Ovary (tissue), 9 donors: ENCODE results near the gene CERS5. TPM values are rescaled to one million over a fixed set of nuclear protein-coding genes. Genes with fewer than 3 reads are reported as not detected.

Experiments
- DNase-seq, 5 donors: peaks; one replicate each; pipeline ENCODE4 v3.0.0-alpha.2; 2019 to 2020
- H3K27ac ChIP-seq, 2 donors: fragments of 200-600 bp; one replicate each; pipeline versions ENCODE4 v1.5.1 to v1.8.0; 2019 to 2022
- H3K27me3 ChIP-seq: fragments of 200-600 bp; one replicate; pipeline ENCODE4 v1.8.0; 2022
- H3K36me3 ChIP-seq: fragments of 200-600 bp; sonication (generic); one replicate; pipeline ENCODE4 v1.5.1; 2019
- H3K4me1 ChIP-seq: one replicate; pipeline ENCODE4 v1.8.1; 2013; ENCODE audit warnings: mild to moderate bottlenecking, moderate library complexity; ENCODE audit not compliant: insufficient read depth
- H3K4me3 ChIP-seq: fragments of 200-600 bp; sonication (generic); one replicate; pipeline ENCODE4 v1.5.1; 2017
- H3K9me3 ChIP-seq, 2 donors: fragments of 200-600 bp in 1 of 2; sonication (generic) in 1 of 2; one replicate each; pipeline versions ENCODE4 v1.5.1 to v1.8.1; 2013 to 2019; ENCODE audit warnings: mild to moderate bottlenecking in 1 of 2, moderate library complexity in 1 of 2
- EP300 ChIP-seq: sonication (generic); formaldehyde crosslinking; IDR thresholded peaks from one replicate; pipeline ENCODE4 v1.6.1; 2017; ENCODE audit warnings: antibody characterized with exemption
- POLR2A ChIP-seq: fragments of 450-650 bp; IDR thresholded peaks from one replicate; pipeline ENCODE4 v1.6.1; 2017; ENCODE audit warnings: antibody characterized with exemption, mild to moderate bottlenecking, moderate library complexity
- WGBS, 3 donors: extraction: QIAGEN DNeasy Blood & Tissue Kit in 1 of 3; methylation state at CpG; one replicate each; pipeline versions ENCODE4 v1.1.5 to v1.1.7; 2013 to 2017; 5-methylcytosine and 5-hydroxymethylcytosine counted together
- intact Hi-C, 4 donors: fragments of 100-400 bp; cut with DNase I; formaldehyde crosslinking; loops; one replicate each; pipeline versions ENCODE4 v1.11.0 to v1.15.1; 2022 to 2023
- polyA plus RNA-seq, 2 donors: library from polyadenylated mRNA; stranded (reverse); fragments of 200-250 nt in 1 of 2; fragments of 350-450 nt in 1 of 2; fragmentation: Illumina TruSeq in 1 of 2; extraction: RNeasy Lipid Tissue Mini Kit (QIAGEN cat#74804) in 1 of 2; gene quantifications; one replicate each; pipeline ENCODE4 v1.2.3, GENCODE V29; 2013 to 2014
- total RNA-seq, 7 donors: library from RNA; depleted of rRNA in 2 of 7; stranded (reverse); fragments of >200 nt in 2 of 7; fragmentation: NEBNext Ultra II Directional in 3 of 7; extraction: Animal tissue kit (Norgen Biotek cat#: 25700) in 3 of 7; gene quantifications; one replicate each; pipeline versions ENCODE4 v1.1.0 to v1.2.4, GENCODE V29; 2016 to 2023
- TF ChIP-seq, protein P1 (sequence below), 3 donors: fragments of 450-650 bp in 2 of 3; fragments of 200-600 bp in 1 of 3; IDR thresholded peaks; one replicate each; pipeline versions ENCODE4 v1.5.1 to v1.8.0; 2016 to 2022; ENCODE audit warnings: antibody characterized with exemption in 3 of 3, mild to moderate bottlenecking in 1 of 3
- donor health status: DM: no; HTN: no; CAD: no; lungs with moderate emphysema.
- donor health status: DM: no; HTN: no; CAD: no.
- donor health status: Bipolar disorder and iron deficiency.
- donor health status: DM: yes; HTN: yes; CAD: no.
- donor health status: DM: no; HTN: no; CAD: no.
- donor health status: DM: yes; HTN: yes; CAD: no.

Gene CERS5
- total and polyA plus RNA-seq, 9 donors = 29.1 to 76.9 (median 47.9) TPM

DNA sequence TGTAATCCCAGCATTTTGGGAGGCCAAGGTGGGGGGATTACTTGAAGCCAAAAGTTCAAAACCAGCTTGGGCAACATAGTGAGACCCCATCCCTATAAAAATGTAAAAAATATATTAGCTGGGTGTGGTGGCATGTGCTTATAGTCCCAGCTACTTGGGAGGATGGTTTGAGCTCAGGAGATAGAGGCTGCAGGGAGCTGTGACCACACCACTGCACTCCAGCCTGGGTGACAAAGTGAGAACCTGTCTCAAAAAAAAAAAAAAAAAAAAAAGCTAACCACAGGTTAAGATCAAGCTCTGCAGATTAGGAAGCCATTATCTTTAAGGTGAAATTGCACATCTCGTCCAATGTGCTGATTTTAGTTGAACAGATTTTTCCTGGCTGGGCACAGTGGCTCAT, 23.7 kb upstream of the CERS5 start:
- TF ChIP-seq POLR2A (no peak), EP300 (no peak)
- TF ChIP-seq, protein P1, sequence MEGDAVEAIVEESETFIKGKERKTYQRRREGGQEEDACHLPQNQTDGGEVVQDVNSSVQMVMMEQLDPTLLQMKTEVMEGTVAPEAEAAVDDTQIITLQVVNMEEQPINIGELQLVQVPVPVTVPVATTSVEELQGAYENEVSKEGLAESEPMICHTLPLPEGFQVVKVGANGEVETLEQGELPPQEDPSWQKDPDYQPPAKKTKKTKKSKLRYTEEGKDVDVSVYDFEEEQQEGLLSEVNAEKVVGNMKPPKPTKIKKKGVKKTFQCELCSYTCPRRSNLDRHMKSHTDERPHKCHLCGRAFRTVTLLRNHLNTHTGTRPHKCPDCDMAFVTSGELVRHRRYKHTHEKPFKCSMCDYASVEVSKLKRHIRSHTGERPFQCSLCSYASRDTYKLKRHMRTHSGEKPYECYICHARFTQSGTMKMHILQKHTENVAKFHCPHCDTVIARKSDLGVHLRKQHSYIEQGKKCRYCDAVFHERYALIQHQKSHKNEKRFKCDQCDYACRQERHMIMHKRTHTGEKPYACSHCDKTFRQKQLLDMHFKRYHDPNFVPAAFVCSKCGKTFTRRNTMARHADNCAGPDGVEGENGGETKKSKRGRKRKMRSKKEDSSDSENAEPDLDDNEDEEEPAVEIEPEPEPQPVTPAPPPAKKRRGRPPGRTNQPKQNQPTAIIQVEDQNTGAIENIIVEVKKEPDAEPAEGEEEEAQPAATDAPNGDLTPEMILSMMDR (IDR thresholded peaks at IDR 0.05) = no peak
- no peak for DNase-seq
- H3K27me3 ChIP-seq = no peaks in the 10 kb centered on the region
- intact Hi-C loops = loop anchor here in 1 of 4 donors (10.0 kb wide), 1 partner anchor 124 kb away; no protein-coding TSS in a partner anchor
- peaks cover 4% of the 10 kb centered on the region for H3K4me1 ChIP-seq
- H3K4me3 ChIP-seq = no peak overlapping the region
- no peaks in the 10 kb centered on the region for H3K9me3 ChIP-seq
- no peak overlapping the region for H3K27ac ChIP-seq
- 98 to 100% (median 100%) methylated on average over 1 of the region's 1 CpG for WGBS, 3 donors
- no peaks in the 10 kb centered on the region for H3K36me3 ChIP-seq

DNA sequence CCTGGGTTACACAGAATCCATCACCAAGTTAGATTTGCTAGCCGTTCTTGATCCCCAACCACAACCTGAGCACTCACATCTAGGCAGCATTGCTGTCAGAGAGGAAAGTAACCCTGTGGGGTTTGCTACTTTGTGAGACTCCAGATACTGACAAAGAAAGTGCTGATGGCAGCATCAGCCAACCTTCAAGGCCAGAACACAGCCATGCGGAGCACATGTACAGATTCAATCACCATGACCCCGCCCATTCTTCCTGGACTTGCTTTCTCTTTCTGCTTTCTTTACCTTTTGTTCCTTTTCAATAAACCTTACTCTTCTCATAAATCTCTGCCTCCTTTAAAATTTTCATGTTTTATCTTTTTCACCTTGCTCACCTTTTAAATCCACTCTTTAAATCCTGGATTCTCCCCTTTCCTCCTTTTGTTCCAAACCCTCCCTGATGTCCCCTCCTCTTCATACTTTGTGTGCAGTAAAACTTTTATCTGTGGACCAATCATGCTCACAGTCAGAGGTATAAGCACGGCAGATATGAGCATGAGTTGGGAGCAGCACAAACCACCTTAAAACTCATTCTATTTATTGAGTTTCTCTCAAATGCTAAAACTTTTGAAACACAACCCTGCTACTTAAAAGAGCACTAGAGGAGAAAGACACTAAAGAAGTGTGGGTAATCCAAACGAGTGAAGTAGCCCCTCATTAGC, 21.9 kb upstream of the CERS5 start:
- H3K4me3 ChIP-seq = no peak overlapping the region
- no peaks in the 10 kb centered on the region for H3K36me3 ChIP-seq
- no peaks in the 10 kb centered on the region for H3K27me3 ChIP-seq
- no peak for DNase-seq
- peaks cover 4% of the 10 kb centered on the region for H3K4me1 ChIP-seq
- H3K27ac ChIP-seq = no peak overlapping the region
- H3K9me3 ChIP-seq = no peaks in the 10 kb centered on the region
- intact Hi-C loops = loop anchor here in 1 of 4 donors (10.0 kb wide), 1 partner anchor 126 kb away; no protein-coding TSS in a partner anchor
- no peak for TF ChIP-seq EP300
- WGBS, 3 donors = 78 to 86% (median 78%) methylated on average over 5 of the region's 5 CpGs

DNA sequence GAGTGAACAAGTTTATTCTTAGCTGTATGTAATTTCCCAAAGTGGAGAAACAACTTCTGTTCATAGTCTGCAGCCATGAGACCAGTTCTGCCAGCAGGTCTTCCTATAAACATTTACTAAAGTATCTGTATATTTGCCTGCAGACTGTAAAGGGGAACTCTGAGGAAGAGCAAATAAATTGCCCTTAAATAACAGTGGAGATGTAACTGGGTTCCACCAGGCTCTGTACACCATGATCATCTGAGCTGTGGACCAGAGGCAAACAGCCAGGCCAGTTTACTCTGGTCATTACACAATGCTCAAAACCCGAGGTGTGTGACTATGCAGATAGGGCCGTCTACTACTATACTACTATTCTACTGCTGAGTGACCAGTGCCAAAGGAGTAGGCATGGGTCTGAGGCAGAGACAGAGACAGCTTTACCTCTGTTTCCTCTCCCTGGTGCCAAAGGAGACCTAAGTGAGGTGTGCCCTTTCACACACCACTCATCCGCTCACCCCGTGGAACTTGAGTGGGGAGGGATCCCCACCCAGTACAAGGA, 21.1 kb upstream of the CERS5 start:
- intact Hi-C loops = loop anchor here in 1 of 4 donors (10.0 kb wide), 1 partner anchor 126 kb away; no protein-coding TSS in a partner anchor
- Histone ChIP-seq H3K4me1 (peaks cover 4% of the 10 kb centered on the region), H3K36me3 (no peaks in the 10 kb centered on the region), H3K27ac (no peak overlapping the region), H3K9me3 (no peaks in the 10 kb centered on the region), H3K27me3 (no peaks in the 10 kb centered on the region), H3K4me3 (no peak overlapping the region)
- 63 to 69% (median 66%) methylated on average over 4 of the region's 4 CpGs for WGBS, 3 donors
- TF ChIP-seq, protein P1 (IDR thresholded peaks at IDR 0.05) = no peak
- TF ChIP-seq EP300 (no peak), POLR2A (no peak)
- no peak for DNase-seq

DNA sequence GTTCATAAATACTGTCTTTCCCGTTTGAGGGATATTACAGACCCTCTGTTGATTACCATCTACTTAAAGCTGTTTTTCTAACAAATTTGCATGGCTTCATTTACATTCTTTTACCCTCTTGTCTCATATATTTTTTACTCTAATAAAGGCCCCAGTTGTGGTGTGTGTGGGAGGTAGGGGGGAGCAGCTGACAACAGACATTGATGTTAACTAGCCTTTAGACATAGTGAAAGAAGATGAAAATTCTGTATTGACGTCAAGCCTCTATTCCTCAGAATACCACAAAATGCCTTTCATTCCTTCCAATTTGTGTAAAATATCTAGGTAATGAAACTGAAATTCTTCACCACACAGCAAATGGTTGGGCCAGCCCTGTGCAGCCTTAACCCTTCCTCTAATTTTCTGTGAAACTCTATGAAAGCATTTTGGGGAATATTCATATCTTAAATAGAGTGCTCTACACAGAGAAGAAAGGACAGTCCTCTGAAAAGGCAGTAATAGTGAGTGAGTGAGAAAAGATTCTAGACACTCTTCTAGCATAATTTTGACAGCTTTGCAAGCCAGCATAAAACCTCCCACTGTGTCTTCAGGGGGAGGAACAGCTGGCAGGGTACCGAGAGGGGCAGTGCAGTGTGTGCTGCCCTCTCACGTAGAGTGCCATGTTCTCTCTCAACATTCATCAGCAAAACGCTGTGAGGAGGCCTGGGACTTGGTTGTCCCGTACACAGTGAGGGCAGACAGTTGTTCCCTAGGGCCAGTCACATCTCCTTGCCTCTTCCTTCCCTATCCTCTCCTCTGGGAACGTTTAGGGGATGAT, 20.1 kb upstream of the CERS5 start:
- intact Hi-C loops = loop anchor here in 1 of 4 donors (10.0 kb wide), 1 partner anchor 128 kb away; no protein-coding TSS in a partner anchor
- no peak for DNase-seq
- WGBS, 3 donors = 13 to 28% (median 17%) methylated on average over 7 of the region's 7 CpGs

More for the DNA sequence above, 20.1 kb upstream of the CERS5 start:
- H3K36me3 ChIP-seq = no peaks in the 10 kb centered on the region
- peaks cover 4% of the 10 kb centered on the region for H3K4me1 ChIP-seq
- no peaks in the 10 kb centered on the region for H3K27me3 ChIP-seq
- H3K9me3 ChIP-seq = no peaks in the 10 kb centered on the region
- H3K27ac ChIP-seq = no peak overlapping the region
- TF ChIP-seq, protein P1 (IDR thresholded peaks at IDR 0.05) = no peak
- TF ChIP-seq EP300 (no peak), POLR2A (no peak)
- no peak overlapping the region for H3K4me3 ChIP-seq
